K562 (cell line): ENCODE measurements around the gene WNK1. TPM values are rescaled to one million over a fixed set of nuclear protein-coding genes. Genes with fewer than 3 reads are reported as not detected.

Experiments
- ARHGAP35 ChIP-seq: fragments of 450-650 bp; IDR thresholded peaks from 2 replicates; pipeline ENCODE4 v1.6.1; 2018; ENCODE audit not compliant: partially characterized antibody
- EZH2 ChIP-seq: IDR thresholded peaks from 2 replicates; pipeline ENCODE4 v1.6.1; 2012; ENCODE audit warnings: low read depth, mild to moderate bottlenecking, inconsistent platforms, low read length, borderline replicate concordance
- HES1 ChIP-seq: fragments of 450-650 bp; IDR thresholded peaks from 2 replicates; pipeline ENCODE4 v1.6.1; 2016; ENCODE audit warnings: low read depth, mild to moderate bottlenecking, moderate library complexity
- HMGN3 ChIP-seq: IDR thresholded peaks from 2 replicates; pipeline ENCODE4 v1.6.1; 2011; ENCODE audit warnings: borderline replicate concordance, low read depth, mild to moderate bottlenecking, mixed read lengths, low read length; ENCODE audit not compliant: insufficient read length; ENCODE audit errors: extremely low read depth
- IFI16 ChIP-seq: fragments of 250-450 bp; sonication (Bioruptor Pico); IDR thresholded peaks from 2 replicates; pipeline ENCODE4 v2.1.2; 2022; ENCODE audit warnings: mild to moderate bottlenecking, inconsistent platforms
- KDM1A ChIP-seq, 2 experiments: fragments of 450-650 bp; IDR thresholded peaks; 2 replicates each; pipeline ENCODE4 v1.6.1; 2016; ENCODE audit warnings: mild to moderate bottlenecking in 2 of 2
- MAFK ChIP-seq: IDR thresholded peaks from 2 replicates; pipeline ENCODE4 v1.6.1; 2011; ENCODE audit warnings: low read length, improper control_type of control experiment
- POLR3G ChIP-seq: IDR thresholded peaks from 2 replicates; pipeline ENCODE4 v1.6.1; 2011; ENCODE audit not compliant: insufficient read length, insufficient replicate concordance; ENCODE audit errors: extremely low read depth
- RBFOX2 ChIP-seq: fragments of 200-400 bp; formaldehyde crosslinking; IDR thresholded peaks from 2 replicates; pipeline ENCODE4 v1.6.1; 2017; ENCODE audit warnings: low read depth, mild to moderate bottlenecking, low read length, moderate library complexity
- SRF ChIP-seq, 2 experiments: fragments of 250-450, 450-650 bp in 1 of 2; sonication (Bioruptor Pico) in 1 of 2; sonication (generic) in 1 of 2; formaldehyde crosslinking; IDR thresholded peaks; 2 replicates each; pipeline versions ENCODE4 v1.5.0 to v1.5.1; 2020 to 2022; ENCODE audit warnings: mild to moderate bottlenecking in 1 of 2, missing genetic modification reagents in 1 of 2
- TAF7 ChIP-seq: fragments of 450-650 bp; IDR thresholded peaks from 2 replicates; pipeline ENCODE4 v1.6.1; 2016; ENCODE audit warnings: missing genetic modification characterization, missing compliant biosample characterization
- YBX1 ChIP-seq: fragments of 450-650 bp; IDR thresholded peaks from 2 replicates; pipeline ENCODE4 v1.7.1; 2016; ENCODE audit warnings: mild to moderate bottlenecking
- ZKSCAN1 ChIP-seq: fragments of 150-350 bp; IDR thresholded peaks from 2 replicates; pipeline ENCODE4 v1.6.1; 2016; ENCODE audit warnings: low read depth, low read length
- ZNF212 ChIP-seq: fragments of 450-650 bp; formaldehyde crosslinking; IDR thresholded peaks from 2 replicates; pipeline ENCODE4 v1.4.0; 2020; ENCODE audit warnings: mild to moderate bottlenecking
- ZNF3 ChIP-seq: fragments of 250-450 bp; sonication (Bioruptor Pico); IDR thresholded peaks from 2 replicates; pipeline ENCODE4 v1.5.0; 2021; ENCODE audit warnings: mild to moderate bottlenecking, moderate library complexity
- ZNF354B ChIP-seq: fragments of 250-450 bp; sonication (Bioruptor Pico); IDR thresholded peaks from 2 replicates; pipeline ENCODE4 v1.4.0; 2020
- ZNF395 ChIP-seq: fragments of 200-800 bp; sonication (Bioruptor generic); IDR thresholded peaks from 2 replicates; pipeline ENCODE4 v1.6.1; 2017; ENCODE audit warnings: missing genetic modification characterization, missing compliant biosample characterization
- ZNF431 ChIP-seq: sonication (generic); formaldehyde crosslinking; IDR thresholded peaks from 2 replicates; pipeline ENCODE4 v1.8.0; 2022; ENCODE audit warnings: mild to moderate bottlenecking, missing genetic modification reagents
- ZNF696 ChIP-seq: fragments of 250-450 bp; sonication (Bioruptor Pico); conservative IDR thresholded peaks from 2 replicates; pipeline ENCODE4 v1.4.0; 2020; ENCODE audit warnings: mild to moderate bottlenecking, moderate library complexity
- ZZZ3 ChIP-seq: fragments of 450-650 bp; IDR thresholded peaks from 2 replicates; pipeline ENCODE4 v1.6.1; 2016; ENCODE audit warnings: antibody characterized with exemption, mild to moderate bottlenecking, moderate library complexity
- polyA plus RNA-seq, 8 experiments: library from polyadenylated mRNA; depleted of rRNA in 4 of 8; stranded (reverse) in 5 of 8; unstranded in 3 of 8; fragments of >200 nt; fragmentation: Nextera tagmentation in 2 of 8; fragmentation: Illumina TruSeq in 1 of 8; extraction: Ambion mirVana in 2 of 8; extraction: Trizol in 1 of 8; gene quantifications; 2 replicates each; pipeline versions ENCODE4 v1.2.1 to v1.2.3, GENCODE V29; 2011 to 2014; ENCODE audit warnings: inconsistent platforms in 1 of 8, missing spikeins in 1 of 8
- total RNA-seq, 7 experiments: library from RNA; depleted of rRNA in 6 of 7; stranded (reverse); fragments of >200 nt in 6 of 7; fragmentation: Illumina TruSeq in 2 of 7; extraction: Trizol in 2 of 7; gene quantifications; 2 replicates each; pipeline versions ENCODE4 v1.2.1 to v1.2.3, GENCODE V29; 2011 to 2021; ENCODE audit warnings: low replicate concordance in 1 of 7
- TF ChIP-seq, protein P1 (sequence below), 2 experiments: fragments of 450-650 bp in 1 of 2; IDR thresholded peaks; 2 replicates each; pipeline ENCODE4 v1.6.1; 2011 to 2017; ENCODE audit warnings: low read depth in 2 of 2, antibody characterized with exemption in 1 of 2, borderline replicate concordance in 1 of 2, low read length in 1 of 2, mild to moderate bottlenecking in 1 of 2, mixed read lengths in 1 of 2; ENCODE audit not compliant: control insufficient read depth in 1 of 2
- TF ChIP-seq, protein P2 (sequence below): fragments of 450-650 bp; formaldehyde crosslinking; IDR thresholded peaks from 2 replicates; pipeline ENCODE4 v1.4.0; 2020; ENCODE audit warnings: mild to moderate bottlenecking, moderate library complexity

The WNK1 gene
- total and polyA plus RNA-seq, 9 of the 15 experiments (the other 6 are each of a cell fraction or from before 2014, with no cell fraction given) = 4.3 to 73.9 (median 31.0) TPM

GRCh38 chr12:751192-751998, 984 bp upstream of the WNK1 start (continued):
- TF ChIP-seq, protein P1, sequence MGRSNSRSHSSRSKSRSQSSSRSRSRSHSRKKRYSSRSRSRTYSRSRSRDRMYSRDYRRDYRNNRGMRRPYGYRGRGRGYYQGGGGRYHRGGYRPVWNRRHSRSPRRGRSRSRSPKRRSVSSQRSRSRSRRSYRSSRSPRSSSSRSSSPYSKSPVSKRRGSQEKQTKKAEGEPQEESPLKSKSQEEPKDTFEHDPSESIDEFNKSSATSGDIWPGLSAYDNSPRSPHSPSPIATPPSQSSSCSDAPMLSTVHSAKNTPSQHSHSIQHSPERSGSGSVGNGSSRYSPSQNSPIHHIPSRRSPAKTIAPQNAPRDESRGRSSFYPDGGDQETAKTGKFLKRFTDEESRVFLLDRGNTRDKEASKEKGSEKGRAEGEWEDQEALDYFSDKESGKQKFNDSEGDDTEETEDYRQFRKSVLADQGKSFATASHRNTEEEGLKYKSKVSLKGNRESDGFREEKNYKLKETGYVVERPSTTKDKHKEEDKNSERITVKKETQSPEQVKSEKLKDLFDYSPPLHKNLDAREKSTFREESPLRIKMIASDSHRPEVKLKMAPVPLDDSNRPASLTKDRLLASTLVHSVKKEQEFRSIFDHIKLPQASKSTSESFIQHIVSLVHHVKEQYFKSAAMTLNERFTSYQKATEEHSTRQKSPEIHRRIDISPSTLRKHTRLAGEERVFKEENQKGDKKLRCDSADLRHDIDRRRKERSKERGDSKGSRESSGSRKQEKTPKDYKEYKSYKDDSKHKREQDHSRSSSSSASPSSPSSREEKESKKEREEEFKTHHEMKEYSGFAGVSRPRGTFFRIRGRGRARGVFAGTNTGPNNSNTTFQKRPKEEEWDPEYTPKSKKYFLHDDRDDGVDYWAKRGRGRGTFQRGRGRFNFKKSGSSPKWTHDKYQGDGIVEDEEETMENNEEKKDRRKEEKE (IDR thresholded peaks at IDR 0.05; ENCODE audit: borderline replicate concordance in 1 of 2, control insufficient read depth in 1 of 2, low read depth in 2 of 2, low read length in 1 of 2) = 0 out of 4 replicates have a peak, but pooled peaks of 1 of the 2 experiments have one; percentile 70
- TF ChIP-seq HES1 = no peak
- TF ChIP-seq ZNF395 = peak; percentile 66; the same call in 1 of the 2 replicates
- TF ChIP-seq YBX1 = no peak
- TF ChIP-seq, protein P2, sequence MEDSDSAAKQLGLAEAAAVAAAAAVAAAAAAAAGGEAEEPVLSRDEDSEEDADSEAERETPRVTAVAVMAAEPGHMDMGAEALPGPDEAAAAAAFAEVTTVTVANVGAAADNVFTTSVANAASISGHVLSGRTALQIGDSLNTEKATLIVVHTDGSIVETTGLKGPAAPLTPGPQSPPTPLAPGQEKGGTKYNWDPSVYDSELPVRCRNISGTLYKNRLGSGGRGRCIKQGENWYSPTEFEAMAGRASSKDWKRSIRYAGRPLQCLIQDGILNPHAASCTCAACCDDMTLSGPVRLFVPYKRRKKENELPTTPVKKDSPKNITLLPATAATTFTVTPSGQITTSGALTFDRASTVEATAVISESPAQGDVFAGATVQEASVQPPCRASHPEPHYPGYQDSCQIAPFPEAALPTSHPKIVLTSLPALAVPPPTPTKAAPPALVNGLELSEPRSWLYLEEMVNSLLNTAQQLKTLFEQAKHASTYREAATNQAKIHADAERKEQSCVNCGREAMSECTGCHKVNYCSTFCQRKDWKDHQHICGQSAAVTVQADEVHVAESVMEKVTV (CRISPR knock-in tag) = peak; percentile 45
- peak in 1 of 2 experiments; percentile 11; a peak in 1 of 4 replicates for TF ChIP-seq KDM1A (IDR thresholded peaks at IDR 0.05)
- TF ChIP-seq EZH2 = no peak
- no peak for TF ChIP-seq ZZZ3
- no peak for TF ChIP-seq ZNF3 (CRISPR knock-in tag)
- TF ChIP-seq ZNF212 (CRISPR knock-in tag) = no peak
- no peak for TF ChIP-seq MAFK
- no peak for TF ChIP-seq ZNF696
- TF ChIP-seq TAF7 (tag) = no peak
- no peak for TF ChIP-seq ZKSCAN1
- TF ChIP-seq HMGN3 = peak; percentile 45
- TF ChIP-seq ZNF431 (CRISPR knock-in tag) = peak; percentile 71; the same call in 1 of the 2 replicates
- TF ChIP-seq ZNF354B (CRISPR knock-in tag) = no peak
- no peak for TF ChIP-seq IFI16 (CRISPR knock-in tag)
- TF ChIP-seq RBFOX2 = peak; percentile 90
- TF ChIP-seq SRF (CRISPR knock-in tag; IDR thresholded peaks at IDR 0.05) = peak in 1 of 2 experiments; percentile 26; a peak in 1 of 4 replicates
- no peak for TF ChIP-seq ARHGAP35
- TF ChIP-seq POLR3G = no peak
